SJSA1 (cell line): ENCODE data around the gene GPHN. TPM values are rescaled to one million over a fixed set of nuclear protein-coding genes. Genes with fewer than 3 reads are reported as not detected.
"Not testable (repeated sequence)": the region's sequence is repeated elsewhere in the genome, so short reads cannot be mapped to it uniquely, and the experiment has no call there.

Experiments
- DNase-seq, 2 experiments: peaks; one replicate each; pipeline ENCODE4 v3.0.0-alpha.2; 2015 to 2020; ENCODE audit warnings: low spot score in 2 of 2, low read depth in 1 of 2
- H3K27ac ChIP-seq: fragments of 250-450 bp; sonication (Bioruptor Pico); 2 replicates; pipeline ENCODE4 v1.5.1; 2020; ENCODE audit warnings: mild to moderate bottlenecking, moderate library complexity
- H3K27me3 ChIP-seq: fragments of 250-450 bp; sonication (Bioruptor Pico); replicated peaks from 2 replicates; pipeline ENCODE4 v1.5.1; 2020; ENCODE audit warnings: mild to moderate bottlenecking, moderate library complexity
- H3K36me3 ChIP-seq: fragments of 250-450 bp; sonication (Bioruptor Pico); 2 replicates; pipeline ENCODE4 v1.5.1; 2020; ENCODE audit warnings: mild to moderate bottlenecking
- H3K4me1 ChIP-seq: fragments of 250-450 bp; sonication (Bioruptor Pico); replicated peaks from 2 replicates; pipeline ENCODE4 v1.6.1; 2021; ENCODE audit warnings: mild to moderate bottlenecking
- H3K4me3 ChIP-seq: fragments of 250-450 bp; sonication (Bioruptor Pico); 2 replicates; pipeline ENCODE4 v1.5.1; 2020; ENCODE audit warnings: mild to moderate bottlenecking
- H3K9me3 ChIP-seq: fragments of 250-450 bp; sonication (Bioruptor Pico); replicated peaks from 2 replicates; pipeline ENCODE4 v1.5.1; 2020; ENCODE audit warnings: mild to moderate bottlenecking
- total RNA-seq: library from RNA; depleted of rRNA; stranded (reverse); fragments of >200 nt; shearing (Covaris generic); gene quantifications from 2 replicates; pipeline ENCODE4 v1.2.3, GENCODE V29; 2014

The GPHN gene
- total RNA-seq, 1 experiment from 2014 or later: 2.2 TPM

GRCh38 chr14:66752109-66752508 is 244.2 kb downstream of the GPHN start:
- no peak for DNase-seq
- Histone ChIP-seq H3K9me3 (no peaks in the 10 kb centered on the region), H3K4me3 (no peak overlapping the region), H3K27me3 (no peaks in the 10 kb centered on the region), H3K36me3 (no peaks in the 10 kb centered on the region), H3K4me1 (no peaks in the 10 kb centered on the region), H3K27ac (no peak overlapping the region)

- Histone ChIP-seq H3K9me3 (no peaks in the 10 kb centered on the region), H3K4me1 (no peaks in the 10 kb centered on the region), H3K36me3 (no peaks in the 10 kb centered on the region), H3K4me3 (no peak overlapping the region), H3K27me3 (no peaks in the 10 kb centered on the region), H3K27ac (no peak overlapping the region)
- no peak for DNase-seq
These were observed 250.2 kb downstream of the GPHN start for GRCh38 chr14:66758031-66758613.

- H3K36me3 ChIP-seq: no peaks in the 10 kb centered on the region
- no peaks in the 10 kb centered on the region for H3K9me3 ChIP-seq
- H3K27ac ChIP-seq: no peak overlapping the region
- H3K4me3 ChIP-seq: no peak overlapping the region
- no peaks in the 10 kb centered on the region for H3K27me3 ChIP-seq
- DNase-seq: no peak
- no peaks in the 10 kb centered on the region for H3K4me1 ChIP-seq
These were observed 264.2 kb downstream of the GPHN start for GRCh38 chr14:66772146-66772545.

- Histone ChIP-seq H3K36me3 (no peaks in the 10 kb centered on the region), H3K27ac (no peak overlapping the region), H3K4me3 (no peak overlapping the region), H3K4me1 (no peaks in the 10 kb centered on the region), H3K9me3 (no peaks in the 10 kb centered on the region), H3K27me3 (no peaks in the 10 kb centered on the region)
- DNase-seq: no peak
These were observed 274.9 kb downstream of the GPHN start for GRCh38 chr14:66782853-66783252.

- Histone ChIP-seq H3K36me3 (no peaks in the 10 kb centered on the region), H3K4me1 (no peaks in the 10 kb centered on the region), H3K27ac (no peak overlapping the region), H3K9me3 (no peaks in the 10 kb centered on the region), H3K27me3 (no peaks in the 10 kb centered on the region), H3K4me3 (no peak overlapping the region)
- no peak for DNase-seq
These were observed 282.2 kb downstream of the GPHN start for GRCh38 chr14:66790101-66790500.

GRCh38 chr14:66802962-66803361 is 295.0 kb downstream of the GPHN start:
- H3K27ac ChIP-seq: no peak overlapping the region
- H3K27me3 ChIP-seq: no peaks in the 10 kb centered on the region
- H3K9me3 ChIP-seq: no peaks in the 10 kb centered on the region; the same call in 1 of the 2 replicates
- no peaks in the 10 kb centered on the region for H3K36me3 ChIP-seq
- DNase-seq: no peak
- H3K4me1 ChIP-seq: no peaks in the 10 kb centered on the region
- no peak overlapping the region for H3K4me3 ChIP-seq

GRCh38 chr14:66804141-66804540 is 296.2 kb downstream of the GPHN start:
- Histone ChIP-seq H3K4me1 (no peaks in the 10 kb centered on the region), H3K27me3 (no peaks in the 10 kb centered on the region), H3K36me3 (no peaks in the 10 kb centered on the region), H3K9me3 (no peaks in the 10 kb centered on the region; the same call in 1 of the 2 replicates), H3K27ac (no peak overlapping the region), H3K4me3 (no peak overlapping the region)
- DNase-seq: no peak

GRCh38 chr14:66813636-66814035 is 305.7 kb downstream of the GPHN start:
- no peaks in the 10 kb centered on the region for H3K36me3 ChIP-seq
- H3K27ac ChIP-seq: no peak overlapping the region
- H3K9me3 ChIP-seq: no peaks in the 10 kb centered on the region
- no peak overlapping the region for H3K4me3 ChIP-seq
- no peaks in the 10 kb centered on the region for H3K27me3 ChIP-seq
- no peak for DNase-seq
- no peaks in the 10 kb centered on the region for H3K4me1 ChIP-seq

- no peaks in the 10 kb centered on the region for H3K27me3 ChIP-seq
- no peaks in the 10 kb centered on the region for H3K4me1 ChIP-seq
- H3K27ac ChIP-seq: no peak overlapping the region
- H3K4me3 ChIP-seq: no peak overlapping the region
- DNase-seq: no peak
- no peaks in the 10 kb centered on the region for H3K36me3 ChIP-seq
- H3K9me3 ChIP-seq: no peaks in the 10 kb centered on the region
These were observed 307.7 kb downstream of the GPHN start for GRCh38 chr14:66815687-66816086.

- no peak overlapping the region for H3K4me3 ChIP-seq
- no peak overlapping the region for H3K27ac ChIP-seq
- H3K36me3 ChIP-seq: no peaks in the 10 kb centered on the region
- H3K27me3 ChIP-seq: no peaks in the 10 kb centered on the region
- H3K4me1 ChIP-seq: no peaks in the 10 kb centered on the region
- no peaks in the 10 kb centered on the region for H3K9me3 ChIP-seq
- no peak for DNase-seq
These were observed 316.3 kb downstream of the GPHN start for GRCh38 chr14:66824251-66824650.

GRCh38 chr14:66827182-66827581 is 319.2 kb downstream of the GPHN start:
- Histone ChIP-seq H3K4me3 (no peak overlapping the region), H3K9me3 (no peaks in the 10 kb centered on the region), H3K27ac (no peak overlapping the region), H3K4me1 (no peaks in the 10 kb centered on the region), H3K27me3 (no peaks in the 10 kb centered on the region), H3K36me3 (no peaks in the 10 kb centered on the region)
- no peak for DNase-seq

GRCh38 chr14:66831173-66831572 is 323.2 kb downstream of the GPHN start:
- H3K9me3 ChIP-seq: no peaks in the 10 kb centered on the region
- H3K27ac ChIP-seq: no peak overlapping the region
- no peak overlapping the region for H3K4me3 ChIP-seq
- no peaks in the 10 kb centered on the region for H3K36me3 ChIP-seq
- H3K27me3 ChIP-seq: no peaks in the 10 kb centered on the region
- DNase-seq: no peak
- H3K4me1 ChIP-seq: no peaks in the 10 kb centered on the region

- Histone ChIP-seq H3K4me3 (no peak overlapping the region), H3K4me1 (no peaks in the 10 kb centered on the region), H3K9me3 (no peaks in the 10 kb centered on the region), H3K36me3 (no peaks in the 10 kb centered on the region), H3K27ac (no peak overlapping the region), H3K27me3 (no peaks in the 10 kb centered on the region)
- no peak for DNase-seq
These were observed 325.9 kb downstream of the GPHN start for GRCh38 chr14:66833816-66834215.

GRCh38 chr14:66837436-66837835 is 329.5 kb downstream of the GPHN start:
- not testable (repeated sequence) for H3K4me3 ChIP-seq, DNase-seq, H3K4me1 ChIP-seq, H3K27ac ChIP-seq, H3K27me3 ChIP-seq, H3K36me3 ChIP-seq, H3K9me3 ChIP-seq

- no peaks in the 10 kb centered on the region for H3K27me3 ChIP-seq
- no peak overlapping the region for H3K27ac ChIP-seq
- no peak for DNase-seq
- H3K4me3 ChIP-seq: no peak overlapping the region
- no peaks in the 10 kb centered on the region for H3K36me3 ChIP-seq
- H3K4me1 ChIP-seq: no peaks in the 10 kb centered on the region
- H3K9me3 ChIP-seq: no peaks in the 10 kb centered on the region
These were observed 335.1 kb downstream of the GPHN start for GRCh38 chr14:66842911-66843512.
